GM12864 (cell line): Measurements from ENCODE around the gene NEK6.

Experiments used
- DNase-seq: peaks from one replicate; pipeline ENCODE4 v3.0.0-alpha.2; 2011; ENCODE audit warnings: low read depth
- H3K4me3 ChIP-seq: 2 replicates; pipeline ENCODE4 v1.5.1; 2011; ENCODE audit warnings: mild to moderate bottlenecking, low read depth, low read length, control low read depth
- TF ChIP-seq, protein P1 (sequence below): IDR thresholded peaks from 2 replicates; pipeline ENCODE4 v1.5.1; 2011; ENCODE audit warnings: low read depth, mild to moderate bottlenecking, moderate library complexity, low read length, control low read depth, inconsistent platforms; ENCODE audit errors: missing control alignments

The NEK6 gene

DNA sequence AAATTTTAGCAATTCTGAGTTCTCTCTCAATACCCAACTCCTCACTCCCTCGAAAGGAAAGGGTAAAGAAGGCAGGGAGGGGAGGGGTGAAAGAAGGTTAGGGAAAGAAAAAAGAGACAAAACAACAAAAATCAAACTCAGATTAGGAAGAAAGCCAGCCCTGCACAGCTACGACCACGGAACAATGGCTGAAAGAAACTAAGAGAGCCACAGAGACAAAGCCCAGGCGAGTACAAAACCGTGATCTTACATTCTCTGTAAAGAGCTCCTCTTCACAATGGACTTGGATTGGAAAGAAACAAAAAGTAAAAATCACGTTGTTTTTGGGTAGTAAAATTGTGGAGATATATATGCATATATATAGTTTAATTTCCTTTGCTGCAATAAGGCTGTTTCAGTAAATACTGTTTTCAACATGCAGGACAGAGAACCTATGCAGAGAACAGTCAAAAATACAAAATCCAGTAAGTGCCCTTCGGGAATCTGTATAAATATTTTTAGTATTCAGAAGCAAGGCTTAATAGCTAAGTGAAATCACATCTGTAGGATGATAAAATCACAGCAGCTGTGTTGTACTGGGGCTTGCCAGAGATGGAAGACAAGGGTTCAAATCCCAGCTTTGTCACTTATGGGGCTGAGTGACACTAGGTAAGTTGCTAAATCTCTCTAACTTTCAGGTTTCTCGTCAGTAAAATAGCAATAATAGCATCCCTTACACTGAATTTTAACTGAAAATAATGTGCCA lies 140.6 kb downstream of the NEK6 start:
- H3K4me3 ChIP-seq: no peak overlapping the region
- DNase-seq: no peak
- TF ChIP-seq, protein P1, sequence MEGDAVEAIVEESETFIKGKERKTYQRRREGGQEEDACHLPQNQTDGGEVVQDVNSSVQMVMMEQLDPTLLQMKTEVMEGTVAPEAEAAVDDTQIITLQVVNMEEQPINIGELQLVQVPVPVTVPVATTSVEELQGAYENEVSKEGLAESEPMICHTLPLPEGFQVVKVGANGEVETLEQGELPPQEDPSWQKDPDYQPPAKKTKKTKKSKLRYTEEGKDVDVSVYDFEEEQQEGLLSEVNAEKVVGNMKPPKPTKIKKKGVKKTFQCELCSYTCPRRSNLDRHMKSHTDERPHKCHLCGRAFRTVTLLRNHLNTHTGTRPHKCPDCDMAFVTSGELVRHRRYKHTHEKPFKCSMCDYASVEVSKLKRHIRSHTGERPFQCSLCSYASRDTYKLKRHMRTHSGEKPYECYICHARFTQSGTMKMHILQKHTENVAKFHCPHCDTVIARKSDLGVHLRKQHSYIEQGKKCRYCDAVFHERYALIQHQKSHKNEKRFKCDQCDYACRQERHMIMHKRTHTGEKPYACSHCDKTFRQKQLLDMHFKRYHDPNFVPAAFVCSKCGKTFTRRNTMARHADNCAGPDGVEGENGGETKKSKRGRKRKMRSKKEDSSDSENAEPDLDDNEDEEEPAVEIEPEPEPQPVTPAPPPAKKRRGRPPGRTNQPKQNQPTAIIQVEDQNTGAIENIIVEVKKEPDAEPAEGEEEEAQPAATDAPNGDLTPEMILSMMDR: no peak

DNA sequence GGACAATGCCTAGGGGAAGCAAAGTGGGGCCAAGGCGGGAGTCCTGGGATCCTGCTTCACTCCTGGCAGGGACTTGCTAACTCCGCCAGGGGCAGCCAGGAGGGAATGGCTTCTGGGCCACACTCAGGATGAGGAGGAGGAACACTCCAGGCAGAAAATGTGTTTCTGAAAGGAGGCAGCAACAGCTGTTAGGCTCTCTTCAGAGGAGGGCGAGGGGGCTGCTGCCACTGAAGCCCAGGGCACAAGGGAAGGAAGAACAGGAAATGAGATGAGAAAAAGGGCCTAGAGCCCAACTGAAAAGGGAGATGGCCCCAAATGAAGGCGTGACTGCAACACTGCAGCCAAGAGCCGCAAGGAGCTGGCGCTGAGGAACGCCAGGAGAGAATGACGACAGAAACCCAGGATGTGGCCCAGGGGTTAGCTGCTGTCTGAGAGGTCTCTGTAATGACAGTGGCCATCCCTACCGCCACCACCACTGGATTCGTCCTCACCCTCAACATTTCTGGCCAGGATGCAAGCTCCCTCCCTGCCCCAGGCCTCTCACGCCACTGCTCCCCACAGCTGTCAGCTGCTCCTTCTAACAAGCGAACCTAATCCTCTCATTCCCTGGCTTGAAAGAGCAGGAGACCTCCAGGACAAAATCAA lies 141.7 kb downstream of the NEK6 start:
- TF ChIP-seq, protein P1: no peak
- no peak overlapping the region for H3K4me3 ChIP-seq
- DNase-seq: no peak

DNA sequence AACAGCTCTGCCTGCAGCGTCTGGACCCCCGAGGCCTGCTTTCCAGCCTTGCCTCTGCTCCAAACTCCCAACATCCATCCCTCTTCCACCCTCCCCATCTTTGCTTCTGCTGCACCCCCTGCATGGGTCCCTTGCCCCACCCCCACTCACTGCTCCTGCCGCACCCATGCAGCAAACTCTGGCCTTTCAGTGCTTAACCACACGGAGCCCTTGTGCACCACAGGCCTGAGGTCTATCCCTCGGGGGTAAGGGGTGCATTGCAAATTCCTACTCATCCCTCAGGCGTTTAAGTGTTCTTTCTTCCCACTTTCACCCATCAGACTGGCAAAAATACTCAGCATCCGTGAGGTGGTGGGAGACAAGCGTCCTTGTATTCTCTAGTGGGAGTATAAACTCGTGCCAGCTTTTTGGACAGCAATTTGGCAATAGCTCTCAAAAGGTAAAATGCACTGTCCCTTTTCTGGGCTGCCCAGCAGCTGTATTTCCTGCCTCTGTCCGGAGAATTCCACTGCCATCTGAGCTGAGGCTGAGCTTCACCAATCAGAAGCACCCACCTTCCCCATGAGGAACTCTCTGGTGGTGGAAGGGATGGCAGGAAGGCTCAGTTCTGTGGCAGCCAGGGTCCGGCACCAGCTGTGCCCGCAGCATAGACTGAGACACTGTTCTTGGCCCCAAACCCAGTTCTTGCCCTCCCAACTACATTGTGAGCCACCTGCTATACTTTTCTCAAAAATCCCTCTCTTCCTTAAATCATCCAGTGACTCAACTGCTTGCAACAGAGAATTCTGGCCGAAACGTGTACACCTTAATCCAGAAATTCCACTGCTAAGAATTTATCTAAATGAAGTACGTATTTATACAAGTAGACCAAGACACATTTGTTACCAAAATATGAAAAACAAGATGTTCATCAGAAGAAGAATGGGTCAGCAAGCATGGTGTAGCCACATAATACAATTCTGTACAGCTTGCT lies 142.5 kb downstream of the NEK6 start:
- H3K4me3 ChIP-seq: no peak overlapping the region
- DNase-seq: no peak
- TF ChIP-seq, protein P1: no peak
